NCI-H446 treated with DMSO at 0.1 percent for 48 hours (cell line): ENCODE data around the gene LRRC30.

Experiments
- DNase-seq: peaks from one replicate; lab custom pipeline; 2025; lab: John Stamatoyannopoulos, UW

Gene LRRC30

GRCh38 chr18:7237673-7238272 lies 6.9 kb downstream of the LRRC30 start:
- DNase-seq = no peak

DNA sequence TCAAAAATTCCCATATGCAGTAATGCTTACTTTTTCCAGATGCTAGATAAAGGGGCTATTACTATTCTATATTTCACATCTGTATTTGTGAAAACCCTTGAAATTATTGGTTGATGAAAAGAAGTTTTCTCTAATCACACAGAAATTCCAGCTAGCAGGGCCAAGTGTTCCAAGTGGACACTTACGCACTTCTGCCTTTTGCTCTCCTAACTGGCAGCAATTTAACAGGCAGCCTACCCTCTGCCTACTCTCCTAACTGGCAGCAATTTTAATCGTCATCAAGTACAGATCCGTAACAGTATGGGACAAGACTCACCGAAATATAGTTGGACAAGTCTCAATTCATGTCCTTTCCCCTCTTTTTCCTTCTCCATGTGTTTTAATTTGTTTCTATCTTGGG lies 12.0 kb downstream of the LRRC30 start:
- no peak for DNase-seq

DNA sequence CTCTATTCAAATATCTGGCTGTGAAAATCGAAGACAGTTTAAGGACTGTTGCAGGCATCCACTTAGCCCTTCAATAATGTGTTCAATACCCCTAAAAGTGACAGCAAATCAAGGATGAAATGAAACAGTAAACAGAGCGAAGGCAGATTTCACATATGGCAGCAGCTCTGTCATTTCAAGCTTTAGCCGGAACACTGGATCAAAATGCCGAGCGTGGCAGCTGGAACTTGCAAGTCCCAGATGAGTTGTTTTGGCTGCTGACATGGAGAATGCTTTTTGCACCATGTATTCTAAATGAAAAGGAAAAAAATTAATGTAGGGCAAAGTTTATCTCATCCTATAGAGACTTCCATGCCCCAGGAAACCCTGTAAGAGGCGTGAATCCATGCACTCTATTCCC lies 18.0 kb downstream of the LRRC30 start:
- DNase-seq = no peak

DNA sequence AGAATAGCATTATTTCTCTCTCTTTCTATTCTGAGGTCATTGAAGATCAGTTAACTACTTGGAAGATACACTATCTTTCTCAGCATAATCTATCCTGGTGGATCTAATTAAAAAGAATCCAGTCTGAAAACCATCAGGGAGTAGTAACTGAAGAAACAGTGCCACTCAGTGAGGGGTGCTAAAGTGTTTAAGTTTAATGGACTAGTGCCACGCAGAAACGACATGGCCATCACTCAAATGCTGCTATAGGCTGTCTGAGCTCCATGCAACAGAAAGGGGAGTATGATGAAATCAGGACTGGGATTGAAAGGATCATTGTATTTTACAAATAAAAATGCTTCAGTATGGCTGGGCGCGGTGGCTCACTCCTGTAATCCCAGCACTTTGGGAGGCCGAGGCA lies 23.3 kb downstream of the LRRC30 start:
- DNase-seq = no peak

- no peak for DNase-seq
Measured at GRCh38 chr18:7255054-7255453, 24.2 kb downstream of the LRRC30 start.

GRCh38 chr18:7255643-7256042 lies 24.8 kb downstream of the LRRC30 start:
- no peak for DNase-seq

GRCh38 chr18:7256618-7257425 lies 25.9 kb downstream of the LRRC30 start:
- no peak for DNase-seq

GRCh38 chr18:7257426-7257740 lies 26.5 kb downstream of the LRRC30 start:
- no peak for DNase-seq

DNA sequence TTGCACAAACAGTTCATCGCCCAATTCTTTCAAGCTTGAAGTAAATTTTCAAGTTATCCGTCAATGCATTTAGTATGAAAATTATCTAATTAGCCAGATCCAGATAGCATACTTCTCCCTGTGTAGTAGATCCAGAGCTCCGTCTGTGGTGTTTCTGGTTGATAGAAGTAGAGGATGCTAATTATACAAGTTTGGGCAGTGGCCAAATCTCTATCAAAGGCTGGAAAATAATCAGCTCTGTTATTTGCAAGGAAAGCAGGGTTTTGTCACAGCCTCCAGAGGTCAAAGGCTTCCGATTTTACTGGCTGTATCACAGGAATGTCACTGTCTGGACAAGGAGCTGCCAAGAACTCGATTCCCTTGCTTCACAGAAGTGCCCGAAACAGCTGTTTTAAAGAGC lies 28.6 kb downstream of the LRRC30 start:
- no peak for DNase-seq

DNA sequence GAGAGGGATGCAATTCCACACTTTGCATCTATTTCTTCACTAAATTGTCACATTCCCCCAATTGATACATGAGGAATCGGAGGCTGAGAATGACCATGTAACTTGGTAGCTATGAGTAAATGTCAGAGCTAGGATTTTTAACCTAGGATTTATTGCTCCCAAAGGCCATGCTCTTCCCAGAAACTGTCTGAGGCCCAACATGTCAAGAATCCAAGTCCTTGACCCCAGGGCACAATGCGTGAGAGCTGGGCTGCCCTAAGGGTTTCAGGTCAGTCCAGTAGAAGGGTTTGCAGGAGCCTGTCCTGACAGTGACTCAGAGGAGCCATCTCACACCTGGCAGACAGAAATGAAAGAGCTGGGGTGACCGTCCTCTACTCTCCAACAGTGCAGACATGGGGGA lies 30.3 kb downstream of the LRRC30 start:
- DNase-seq = no peak

GRCh38 chr18:7267973-7268372 lies 37.1 kb downstream of the LRRC30 start:
- no peak for DNase-seq

GRCh38 chr18:7269942-7270341 lies 39.1 kb downstream of the LRRC30 start:
- no peak for DNase-seq

DNA sequence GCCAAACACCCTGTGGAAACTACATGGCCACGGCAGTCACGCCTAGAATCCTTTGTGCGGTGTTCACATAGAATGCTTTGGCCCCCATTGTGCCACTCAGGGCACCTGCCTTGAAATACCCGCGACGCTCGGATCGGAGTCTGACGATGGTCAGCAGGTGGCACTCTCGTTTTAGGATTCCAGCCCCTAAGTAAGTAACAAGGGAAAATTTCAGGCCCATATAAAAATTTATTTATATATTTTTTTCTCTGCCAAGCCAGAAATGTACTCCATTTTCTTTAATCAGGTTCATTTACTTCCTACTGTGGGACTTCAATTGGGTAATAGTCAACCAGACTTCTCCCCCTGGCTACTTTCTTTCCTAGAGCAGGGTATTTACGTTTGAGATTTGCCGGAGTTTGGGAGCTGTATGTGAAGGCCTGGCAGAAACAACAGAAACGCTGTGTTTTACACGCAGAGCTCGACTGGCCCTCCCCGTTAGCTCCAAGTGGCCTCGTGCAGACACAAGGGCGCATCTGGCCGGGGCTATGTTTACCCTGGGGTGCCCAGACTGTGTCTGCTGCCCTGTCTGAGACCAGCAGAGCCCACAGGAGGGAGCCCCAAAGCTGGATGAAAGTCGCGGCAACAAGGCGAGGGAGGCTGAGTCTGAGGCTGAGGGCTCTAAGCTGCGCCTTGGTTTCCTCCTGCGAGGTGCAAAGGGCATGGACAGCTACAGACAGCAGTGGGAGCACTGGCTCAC lies 41.6 kb downstream of the LRRC30 start:
- DNase-seq = no peak

DNA sequence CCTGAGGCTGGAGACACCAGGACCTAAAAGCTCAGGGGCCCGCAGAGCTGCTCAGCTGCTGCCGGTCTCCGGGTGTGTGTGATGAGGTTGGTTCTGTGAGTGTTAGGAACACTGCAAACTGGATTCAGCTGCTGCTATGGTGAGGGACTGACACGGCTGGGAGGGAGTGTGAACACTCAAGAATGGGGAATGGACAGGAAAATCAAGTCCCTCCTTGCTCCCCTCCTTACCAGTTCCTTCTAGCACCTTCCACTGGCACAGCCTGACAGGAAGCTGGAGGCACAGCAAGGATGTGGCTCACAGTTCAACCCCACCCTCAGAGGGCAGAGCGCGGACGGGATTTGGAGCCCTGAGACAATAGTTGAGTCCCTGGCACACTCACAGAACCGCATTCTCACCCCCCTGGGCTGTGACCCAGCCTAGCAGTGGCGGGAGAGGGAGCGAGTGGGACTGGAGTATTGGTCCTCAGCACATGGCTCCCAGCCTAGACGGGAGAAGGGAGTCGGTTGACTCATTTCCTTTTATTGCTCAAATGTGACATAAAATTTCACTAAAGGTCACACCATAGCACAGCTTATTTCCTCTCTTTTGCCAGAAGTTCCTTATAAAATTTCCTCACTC lies 42.5 kb downstream of the LRRC30 start:
- no peak for DNase-seq

DNA sequence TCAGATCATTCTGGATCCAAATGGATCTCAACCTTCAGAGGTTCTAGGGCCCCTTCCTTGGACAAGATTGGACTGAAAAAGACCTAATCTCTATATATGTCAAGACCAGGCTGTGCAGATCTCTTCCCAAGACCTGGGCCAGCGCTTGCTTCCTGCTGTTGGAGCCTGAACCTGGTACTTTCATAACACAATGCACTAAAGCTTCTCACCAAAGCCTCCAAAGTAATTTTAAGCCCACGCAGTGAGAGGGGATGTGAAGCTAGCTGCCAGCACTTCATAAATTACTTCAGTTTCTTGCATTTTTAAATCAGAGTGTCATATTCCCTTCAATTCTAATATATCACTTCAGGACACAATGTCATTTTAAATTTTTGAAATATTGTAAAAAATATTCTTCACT lies 50.7 kb downstream of the LRRC30 start:
- DNase-seq = no peak
